DOHH2 (cell line): ENCODE measurements around the gene MCU.

ENCODE experiments used
- EZH2phosphoT487 ChIP-seq: fragments of 200-600 bp; sonication (generic); IDR thresholded peaks from 2 replicates; pipeline ENCODE4 v1.6.1; 2017; ENCODE audit warnings: borderline replicate concordance, mild to moderate bottlenecking, antibody characterized with exemption, low read length, moderate library complexity, mixed read lengths
- TF ChIP-seq, protein P1 (sequence below): fragments of 200-600 bp; sonication (generic); IDR thresholded peaks from one replicate; pipeline ENCODE4 v1.5.1; 2014; ENCODE audit warnings: antibody characterized with exemption, mild to moderate bottlenecking, low read depth, low read length; ENCODE audit not compliant: poor library complexity, severe bottlenecking

DNA sequence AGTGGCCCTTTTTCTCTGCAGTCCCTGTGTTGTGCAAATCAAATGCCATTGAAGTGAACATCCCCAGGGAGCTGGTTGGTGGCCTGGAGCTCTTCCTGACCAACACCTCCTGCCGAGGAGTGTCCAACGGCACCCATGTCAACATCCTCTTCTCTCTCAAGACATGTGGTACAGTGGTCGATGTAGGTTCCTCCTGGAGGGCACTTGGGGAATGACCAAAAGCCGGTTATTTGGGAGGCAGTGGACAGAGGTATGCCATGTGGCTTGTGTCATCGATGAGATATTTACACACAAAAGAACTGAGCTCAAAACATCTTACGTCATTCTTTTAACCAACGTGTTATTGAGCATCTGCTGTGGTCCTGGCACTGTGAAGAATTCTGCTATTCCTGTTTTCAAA lies 221.3 kb downstream of the MCU start:
- TF ChIP-seq, protein P1, sequence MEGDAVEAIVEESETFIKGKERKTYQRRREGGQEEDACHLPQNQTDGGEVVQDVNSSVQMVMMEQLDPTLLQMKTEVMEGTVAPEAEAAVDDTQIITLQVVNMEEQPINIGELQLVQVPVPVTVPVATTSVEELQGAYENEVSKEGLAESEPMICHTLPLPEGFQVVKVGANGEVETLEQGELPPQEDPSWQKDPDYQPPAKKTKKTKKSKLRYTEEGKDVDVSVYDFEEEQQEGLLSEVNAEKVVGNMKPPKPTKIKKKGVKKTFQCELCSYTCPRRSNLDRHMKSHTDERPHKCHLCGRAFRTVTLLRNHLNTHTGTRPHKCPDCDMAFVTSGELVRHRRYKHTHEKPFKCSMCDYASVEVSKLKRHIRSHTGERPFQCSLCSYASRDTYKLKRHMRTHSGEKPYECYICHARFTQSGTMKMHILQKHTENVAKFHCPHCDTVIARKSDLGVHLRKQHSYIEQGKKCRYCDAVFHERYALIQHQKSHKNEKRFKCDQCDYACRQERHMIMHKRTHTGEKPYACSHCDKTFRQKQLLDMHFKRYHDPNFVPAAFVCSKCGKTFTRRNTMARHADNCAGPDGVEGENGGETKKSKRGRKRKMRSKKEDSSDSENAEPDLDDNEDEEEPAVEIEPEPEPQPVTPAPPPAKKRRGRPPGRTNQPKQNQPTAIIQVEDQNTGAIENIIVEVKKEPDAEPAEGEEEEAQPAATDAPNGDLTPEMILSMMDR = no peak
- TF ChIP-seq EZH2phosphoT487 = no peak
